Astrocyte (in vitro differentiated cells and primary cell): ENCODE measurements around the gene SOX2.

Experiments used
- CTCF ChIP-seq: IDR thresholded peaks from 2 replicates; pipeline ENCODE4 v1.5.1; 2011; ENCODE audit warnings: low read depth, mild to moderate bottlenecking, inconsistent platforms, low read length, moderate library complexity; ENCODE audit not compliant: insufficient read depth
- EZH2 ChIP-seq: IDR thresholded peaks from 2 replicates; pipeline ENCODE4 v1.6.1; 2012; ENCODE audit warnings: mild to moderate bottlenecking, low read length, inconsistent platforms; ENCODE audit not compliant: insufficient read depth

GRCh38 chr3:181698263-181698954 is 13.3 kb upstream of the SOX2 start:
- TF ChIP-seq CTCF (no peak), EZH2 (no peak)
